ENCODE results near the gene GCN1.

Gene GCN1

GRCh38 chr12:120101617-120102016, 92.9 kb downstream of the GCN1 start:
- H3K4me3 ChIP-seq (ENCODE audit: low read depth, low read length), result no peak overlapping the region
- TF ChIP-seq, protein P1, sequence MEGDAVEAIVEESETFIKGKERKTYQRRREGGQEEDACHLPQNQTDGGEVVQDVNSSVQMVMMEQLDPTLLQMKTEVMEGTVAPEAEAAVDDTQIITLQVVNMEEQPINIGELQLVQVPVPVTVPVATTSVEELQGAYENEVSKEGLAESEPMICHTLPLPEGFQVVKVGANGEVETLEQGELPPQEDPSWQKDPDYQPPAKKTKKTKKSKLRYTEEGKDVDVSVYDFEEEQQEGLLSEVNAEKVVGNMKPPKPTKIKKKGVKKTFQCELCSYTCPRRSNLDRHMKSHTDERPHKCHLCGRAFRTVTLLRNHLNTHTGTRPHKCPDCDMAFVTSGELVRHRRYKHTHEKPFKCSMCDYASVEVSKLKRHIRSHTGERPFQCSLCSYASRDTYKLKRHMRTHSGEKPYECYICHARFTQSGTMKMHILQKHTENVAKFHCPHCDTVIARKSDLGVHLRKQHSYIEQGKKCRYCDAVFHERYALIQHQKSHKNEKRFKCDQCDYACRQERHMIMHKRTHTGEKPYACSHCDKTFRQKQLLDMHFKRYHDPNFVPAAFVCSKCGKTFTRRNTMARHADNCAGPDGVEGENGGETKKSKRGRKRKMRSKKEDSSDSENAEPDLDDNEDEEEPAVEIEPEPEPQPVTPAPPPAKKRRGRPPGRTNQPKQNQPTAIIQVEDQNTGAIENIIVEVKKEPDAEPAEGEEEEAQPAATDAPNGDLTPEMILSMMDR (IDR thresholded peaks at IDR 0.05; ENCODE audit: low read depth, low read length), result no peak
- no peak for DNase-seq (ENCODE audit: low read depth)

DNA sequence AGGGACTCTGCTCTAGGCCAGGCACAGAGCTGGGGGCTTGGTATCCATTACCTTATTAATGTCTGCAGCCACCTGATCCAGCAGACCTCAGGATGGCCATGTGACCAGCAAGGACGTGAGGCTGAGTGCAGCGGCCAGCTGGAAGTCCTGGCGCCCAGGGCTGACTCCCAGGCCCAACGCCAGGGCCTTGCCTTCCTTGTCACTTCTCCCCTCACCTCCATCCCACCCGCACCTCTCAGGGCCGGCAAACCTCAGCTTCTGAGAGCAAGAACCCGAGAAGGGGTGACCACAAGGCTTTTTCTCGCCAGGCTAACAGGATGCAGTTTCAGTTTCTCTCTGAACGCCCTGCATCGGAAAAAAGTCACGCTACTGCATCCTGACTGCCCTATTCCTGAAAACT, 93.3 kb downstream of the GCN1 start:
- no peak overlapping the region for H3K4me3 ChIP-seq (ENCODE audit: low read depth, low read length)
- TF ChIP-seq, protein P2, sequence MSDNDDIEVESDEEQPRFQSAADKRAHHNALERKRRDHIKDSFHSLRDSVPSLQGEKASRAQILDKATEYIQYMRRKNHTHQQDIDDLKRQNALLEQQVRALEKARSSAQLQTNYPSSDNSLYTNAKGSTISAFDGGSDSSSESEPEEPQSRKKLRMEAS (IDR thresholded peaks at IDR 0.05; ENCODE audit: low read depth, low read length), result no peak
- TF ChIP-seq, protein P1 (IDR thresholded peaks at IDR 0.05; ENCODE audit: low read depth, low read length), result no peak
- TF ChIP-seq POLR2A (IDR thresholded peaks at IDR 0.05; ENCODE audit: extremely low read depth, insufficient read length) (no peak), MYC (IDR thresholded peaks at IDR 0.05; ENCODE audit: low read depth, low read length) (no peak)

DNA sequence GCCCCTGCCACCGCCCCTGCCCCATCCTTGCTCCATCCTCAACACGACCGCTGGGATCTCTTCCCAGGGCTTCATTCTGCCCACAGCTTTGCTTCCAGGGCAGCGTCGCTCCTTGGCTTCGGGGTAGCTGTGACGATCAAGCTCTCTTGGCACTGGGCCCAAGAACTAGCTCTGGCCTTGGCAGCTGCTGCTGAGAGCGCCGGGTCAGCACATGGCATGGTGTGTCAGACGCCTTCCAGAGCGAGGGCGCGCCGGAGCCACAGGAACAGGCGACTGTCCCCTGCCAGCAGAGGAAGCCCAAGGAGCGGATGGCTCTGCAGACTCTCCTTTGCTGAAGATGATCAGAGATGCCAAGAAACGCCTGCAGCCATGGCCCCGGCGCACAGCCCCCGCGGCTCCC, 93.9 kb downstream of the GCN1 start:
- no peak for TF ChIP-seq POLR2A (IDR thresholded peaks at IDR 0.05; ENCODE audit: extremely low read depth, insufficient read length)
- TF ChIP-seq, protein P2 (IDR thresholded peaks at IDR 0.05; ENCODE audit: low read depth, low read length), result no peak
- TF ChIP-seq MYC (IDR thresholded peaks at IDR 0.05; ENCODE audit: low read depth, low read length), result no peak
- TF ChIP-seq, protein P1 (IDR thresholded peaks at IDR 0.05; ENCODE audit: low read depth, low read length), result no peak
- DNase-seq (ENCODE audit: low read depth), result no peak
- H3K4me3 ChIP-seq (ENCODE audit: low read depth, low read length), result no peak overlapping the region

More for the DNA sequence above, 93.3 kb downstream of the GCN1 start:
- DNase-seq (ENCODE audit: low read depth), result no peak

- TF ChIP-seq, protein P1 (IDR thresholded peaks at IDR 0.05; ENCODE audit: low read depth, low read length), result no peak
- no peak for TF ChIP-seq MYC (IDR thresholded peaks at IDR 0.05; ENCODE audit: low read depth, low read length)
- no peak for TF ChIP-seq POLR2A (IDR thresholded peaks at IDR 0.05; ENCODE audit: extremely low read depth, insufficient read length)
- TF ChIP-seq, protein P2 (IDR thresholded peaks at IDR 0.05; ENCODE audit: low read depth, low read length), result no peak
- H3K4me3 ChIP-seq (ENCODE audit: low read depth, low read length), result no peak overlapping the region
- no peak for DNase-seq (ENCODE audit: low read depth)
These were observed 94.8 kb downstream of the GCN1 start for GRCh38 chr12:120099738-120100137.

DNA sequence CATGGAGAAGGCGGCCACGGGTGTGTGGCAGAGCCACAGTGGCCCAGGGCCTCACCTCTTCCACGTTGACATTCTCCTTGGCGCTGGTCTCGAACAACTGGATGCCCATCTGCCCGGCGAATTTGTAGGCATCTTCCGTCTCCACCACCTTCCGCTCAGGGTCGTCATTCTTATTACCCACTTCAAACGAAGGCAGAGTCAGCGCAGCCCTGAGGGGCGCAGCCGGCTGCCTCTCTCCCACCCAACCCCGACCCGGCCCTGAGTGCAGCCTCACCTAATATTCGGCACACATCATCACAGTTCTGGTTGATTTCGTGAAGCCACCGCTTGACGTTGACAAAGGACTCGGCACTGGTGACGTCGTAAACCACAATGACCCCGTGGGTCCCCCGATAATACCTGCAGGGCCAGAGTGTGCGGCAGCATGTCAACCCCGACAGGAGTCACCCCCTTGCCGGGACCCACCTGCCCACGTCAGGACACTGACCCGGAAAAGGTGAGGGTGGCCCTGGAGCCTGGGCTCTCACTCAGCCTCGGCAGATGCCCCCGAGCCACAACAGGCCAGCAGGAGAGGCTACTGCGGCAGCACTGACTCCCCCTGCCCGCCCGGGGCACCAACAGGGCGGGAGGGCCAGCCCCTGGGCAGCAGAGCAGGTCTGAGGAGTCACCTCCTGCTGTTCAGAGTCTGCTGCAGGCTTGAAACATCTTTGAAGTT, 95.6 kb downstream of the GCN1 start:
- TF ChIP-seq, protein P2 (IDR thresholded peaks at IDR 0.05; ENCODE audit: low read depth, low read length), result no peak
- TF ChIP-seq MYC (IDR thresholded peaks at IDR 0.05; ENCODE audit: low read depth, low read length) (no peak), POLR2A (IDR thresholded peaks at IDR 0.05; ENCODE audit: extremely low read depth, insufficient read length) (no peak)
- TF ChIP-seq, protein P1 (IDR thresholded peaks at IDR 0.05; ENCODE audit: low read depth, low read length), result no peak
- DNase-seq (ENCODE audit: low read depth), result no peak
- H3K4me3 ChIP-seq (ENCODE audit: low read depth, low read length), result no peak overlapping the region

Data from NB4 (cell line).